Fibroblast of peridontal ligament (primary cell): Measurements from ENCODE around the gene HMCN2.
A peak's percentile ranks its signal among the peaks of the same experiment; 100 is the strongest.

ENCODE experiments used
- DNase-seq: peaks from one replicate; pipeline ENCODE4 v3.0.0-alpha.2; 2010; ENCODE audit errors: extremely low read depth

HMCN2 gene

GRCh38 chr9:130448771-130449603, 183.4 kb downstream of the HMCN2 start:
- DNase-seq, result no peak

DNA sequence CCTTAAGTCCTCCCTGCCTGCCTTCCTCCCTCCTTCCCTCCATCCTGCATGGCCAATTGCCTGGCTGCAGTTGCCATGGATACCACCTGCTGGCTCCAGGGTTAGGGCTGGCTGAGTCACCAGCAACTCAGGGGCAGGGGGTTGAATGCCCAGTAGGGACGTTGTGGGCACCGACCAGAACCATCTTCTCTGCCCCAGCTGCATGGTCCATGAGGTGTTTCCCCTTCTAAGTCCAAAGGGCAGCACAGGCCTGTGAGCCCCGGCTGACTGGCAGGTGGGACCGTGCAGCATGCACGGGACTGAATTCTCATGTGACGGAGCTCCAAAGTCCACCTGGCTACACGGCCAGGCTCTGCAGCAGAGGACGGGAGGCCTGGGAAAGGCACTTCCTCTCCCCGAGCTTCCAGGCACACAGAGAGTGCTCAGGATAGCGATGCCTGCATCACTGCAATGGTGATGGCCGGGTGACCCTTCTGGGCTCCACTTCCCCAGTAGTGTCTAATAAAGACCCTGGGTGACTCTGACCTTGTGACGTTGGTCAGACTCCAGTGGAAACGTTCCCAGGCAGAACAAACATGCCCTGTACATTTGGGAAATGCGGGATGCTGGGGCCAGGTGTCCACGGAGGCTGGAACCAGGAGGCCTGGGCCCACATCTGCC, 184.9 kb downstream of the HMCN2 start:
- DNase-seq, result no peak

DNA sequence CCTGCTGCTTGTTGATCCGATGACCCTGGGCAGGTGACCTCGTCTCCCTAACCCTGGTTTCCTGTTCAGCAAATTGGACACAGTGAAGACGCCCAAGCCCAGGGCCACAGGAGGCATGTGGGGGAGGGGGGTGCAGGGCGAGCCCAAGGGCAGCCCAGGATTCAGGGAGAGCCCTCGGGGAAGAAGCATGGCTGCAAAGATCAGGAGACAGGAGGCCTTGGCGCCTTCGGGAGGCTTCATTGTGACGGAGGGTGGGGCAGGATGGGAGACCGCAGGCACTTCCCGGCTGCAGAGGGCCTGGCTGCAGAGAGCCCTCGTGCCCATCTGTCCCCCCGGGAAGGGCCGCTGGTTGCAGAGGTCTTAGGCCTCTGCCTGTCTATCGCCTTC, 185.4 kb downstream of the HMCN2 start:
- no peak for DNase-seq

- DNase-seq, result peak; percentile 83
Observed at GRCh38 chr9:130451509-130452388, 186.2 kb downstream of the HMCN2 start.

DNA sequence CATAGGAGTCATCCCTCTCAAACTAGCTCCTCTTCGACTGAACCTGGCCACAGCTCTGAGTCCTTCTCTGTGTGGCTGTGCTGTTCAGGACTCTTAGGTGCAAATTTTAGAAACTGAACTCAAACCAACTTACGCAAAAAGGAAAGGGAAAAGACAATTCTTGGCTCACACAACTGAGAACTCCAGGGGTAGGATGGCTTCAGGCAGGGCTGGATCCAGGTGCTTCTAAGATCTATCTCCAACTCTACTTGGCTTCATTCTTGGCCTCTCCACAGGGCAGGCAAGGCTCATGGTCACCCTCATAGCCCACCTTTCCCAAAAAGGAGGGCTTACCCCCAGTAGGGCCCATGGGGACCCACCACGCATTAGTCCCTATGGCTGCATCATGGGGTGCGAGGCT, 187.3 kb downstream of the HMCN2 start:
- DNase-seq, result no peak

DNA sequence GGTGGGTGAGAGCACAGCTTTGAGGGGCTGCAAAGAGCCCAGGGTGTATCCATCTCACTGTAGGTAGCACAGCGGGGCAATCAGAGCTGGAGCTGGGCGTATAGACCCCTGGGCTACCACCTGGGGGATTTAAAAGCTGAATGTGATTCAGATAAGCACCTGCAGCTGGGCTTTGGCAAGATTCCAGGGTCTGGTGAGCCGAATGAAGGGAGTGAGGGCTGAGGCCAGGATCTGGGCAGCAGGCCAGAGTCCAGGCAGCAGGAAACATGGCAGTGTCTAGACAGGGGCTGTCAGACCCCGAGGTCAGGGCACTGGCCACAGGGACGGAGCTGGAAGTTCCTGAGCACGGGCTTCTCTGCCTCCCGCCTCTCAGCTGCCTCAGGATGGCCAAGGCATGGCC, 187.9 kb downstream of the HMCN2 start:
- no peak for DNase-seq

- no peak for DNase-seq
Observed at GRCh38 chr9:130454096-130454811, 188.7 kb downstream of the HMCN2 start.

- no peak for DNase-seq
Observed at GRCh38 chr9:130454812-130455325, 189.3 kb downstream of the HMCN2 start.

DNA sequence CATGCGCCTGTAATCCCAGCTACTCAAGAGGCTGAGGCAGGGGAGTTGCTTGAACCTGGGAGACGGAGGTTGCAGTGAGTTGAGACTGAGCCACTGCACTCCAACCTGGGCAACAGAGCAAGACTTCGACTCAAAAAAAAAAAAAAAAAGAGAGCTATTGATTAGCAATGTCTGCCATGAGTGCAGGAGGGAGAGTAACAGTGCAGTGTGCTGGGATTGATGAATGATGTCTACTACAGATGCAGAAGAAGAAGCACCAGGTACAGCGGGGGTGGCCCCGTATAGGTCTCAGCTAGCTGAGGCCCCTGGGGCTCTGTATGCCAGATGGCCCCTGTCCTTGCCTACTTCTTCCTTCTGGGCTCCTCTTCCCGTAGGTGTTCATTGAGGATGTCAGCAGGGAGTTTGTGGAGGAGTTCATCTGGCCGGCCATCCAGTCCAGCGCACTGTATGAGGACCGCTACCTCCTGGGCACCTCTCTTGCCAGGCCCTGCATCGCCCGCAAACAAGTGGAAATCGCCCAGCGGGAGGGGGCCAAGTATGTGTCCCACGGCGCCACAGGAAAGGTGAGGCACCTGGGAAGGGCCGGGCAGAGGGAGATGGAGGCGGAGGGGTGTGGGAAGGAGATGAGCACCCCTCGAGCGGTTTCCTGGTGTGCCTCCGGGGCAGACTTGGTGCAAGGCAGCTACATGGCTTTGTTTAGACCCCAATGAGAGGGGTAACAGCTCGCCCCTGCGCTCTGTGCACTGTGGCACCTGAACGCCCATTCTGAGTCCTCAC, 192.7 kb downstream of the HMCN2 start:
- DNase-seq, result no peak

- DNase-seq, result no peak
Observed at GRCh38 chr9:130458804-130459067, 193.2 kb downstream of the HMCN2 start.

DNA sequence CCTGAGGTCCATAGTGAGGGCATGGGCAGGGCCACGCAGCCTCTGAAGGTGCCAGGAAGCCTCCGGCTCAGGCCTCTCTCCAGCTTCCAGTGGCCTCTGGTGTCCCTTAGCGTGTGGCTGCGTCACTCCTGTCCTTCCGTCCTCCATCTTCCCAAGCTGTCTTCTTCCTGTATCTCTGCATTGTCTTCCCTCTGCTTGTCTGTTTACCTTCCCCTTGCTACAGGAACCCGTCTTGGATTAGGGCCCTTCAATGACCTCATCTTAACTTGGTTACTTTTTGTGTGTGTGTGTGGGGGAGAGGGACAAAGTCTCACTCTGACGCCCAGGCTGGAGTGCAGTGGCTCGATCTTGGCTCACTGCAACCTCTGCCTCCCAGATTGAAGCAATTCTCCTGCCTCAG, 193.6 kb downstream of the HMCN2 start:
- no peak for DNase-seq

DNA sequence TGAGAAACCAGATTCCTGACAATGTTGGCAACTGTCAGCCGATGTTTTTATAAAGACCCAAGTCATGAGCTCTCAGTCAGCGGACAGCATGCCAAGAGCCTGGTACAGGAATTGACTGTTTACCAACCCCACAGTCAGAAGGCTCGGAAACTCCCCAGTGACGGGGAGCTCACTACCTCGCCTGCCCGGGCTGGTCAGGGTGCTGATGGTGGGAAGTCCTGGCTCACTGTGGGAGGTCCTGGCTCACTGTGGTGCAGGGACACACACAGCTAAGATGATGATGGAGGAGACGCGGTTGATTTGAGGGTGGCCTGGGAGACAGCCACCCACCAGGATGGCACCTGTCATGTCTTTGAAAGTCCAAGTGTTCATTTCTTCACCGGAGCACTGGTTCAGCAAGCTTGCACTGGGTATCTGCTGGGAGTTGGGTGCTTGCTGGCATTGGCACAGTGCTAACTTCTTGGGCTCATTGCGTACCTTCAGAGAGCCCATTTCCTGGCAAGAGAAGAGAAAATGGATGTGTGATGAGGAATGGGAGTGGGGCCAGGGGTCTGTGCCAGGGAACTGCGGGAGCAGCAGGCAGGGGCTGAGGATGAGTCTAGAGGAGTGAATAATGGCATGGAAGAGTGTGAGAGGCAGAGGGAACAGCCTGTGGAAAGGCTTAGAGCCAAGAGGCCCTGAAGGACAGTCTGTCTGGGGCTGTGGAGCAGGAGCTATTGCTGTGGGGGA, 194.5 kb downstream of the HMCN2 start:
- no peak for DNase-seq

DNA sequence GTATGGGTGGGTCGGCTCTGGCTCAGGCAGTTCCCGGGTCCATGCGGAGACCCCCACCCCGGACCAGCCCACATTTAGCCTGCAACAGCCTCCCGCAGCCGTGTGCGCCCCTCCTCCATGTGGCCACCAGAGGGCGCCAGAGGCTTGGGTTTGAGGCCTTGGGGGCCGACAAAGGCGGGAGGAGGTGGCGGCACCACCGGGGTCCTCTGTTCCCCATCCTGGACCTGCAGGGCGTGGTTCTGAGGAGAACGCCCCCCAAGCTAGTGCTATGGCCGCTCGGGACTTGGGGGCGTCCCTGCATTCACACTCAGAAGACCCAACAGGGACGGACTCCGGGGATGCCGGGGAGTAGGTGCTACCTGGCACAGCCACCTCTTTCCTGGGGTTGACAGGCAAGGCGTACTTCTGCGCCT, 195.7 kb downstream of the HMCN2 start:
- DNase-seq, result peak; percentile 18

DNA sequence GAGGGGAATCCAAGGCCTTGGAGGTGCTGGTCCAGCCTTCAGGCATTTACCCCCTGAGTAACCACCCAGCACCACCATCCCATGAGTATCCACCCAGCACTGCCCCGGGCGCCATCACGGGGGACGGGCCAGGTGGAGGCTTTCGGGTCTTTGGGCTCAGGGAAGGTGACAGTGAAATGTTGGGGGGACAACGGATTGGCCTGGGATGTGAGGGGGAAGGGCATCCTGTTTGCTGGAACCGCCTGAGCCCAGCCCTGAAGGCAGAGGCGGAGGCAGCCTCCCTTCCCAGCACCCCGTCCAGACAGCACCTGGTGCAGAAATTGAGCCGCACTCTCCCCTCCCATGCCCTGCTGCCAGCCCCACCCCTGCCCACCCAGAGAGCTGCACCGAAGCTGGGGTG, 196.2 kb downstream of the HMCN2 start:
- DNase-seq, result no peak

GRCh38 chr9:130462685-130463540, 197.4 kb downstream of the HMCN2 start:
- no peak for DNase-seq

- DNase-seq, result no peak
Observed at GRCh38 chr9:130463763-130464745, 198.5 kb downstream of the HMCN2 start.

GRCh38 chr9:130465383-130466096, 200.0 kb downstream of the HMCN2 start:
- no peak for DNase-seq
